Trophoblast cell (in vitro differentiated cells and primary cell): Measurements from ENCODE around the gene SPRTN.

Experiments used
- DNase-seq, 2 donors: peaks; one replicate each; pipeline ENCODE4 v3.0.0-alpha.2; 2016
- H2AFZ ChIP-seq: 2 replicates; pipeline ENCODE4 v1.6.1; 2013; ENCODE audit warnings: low read length, moderate library complexity, mild to moderate bottlenecking; ENCODE audit not compliant: insufficient read depth, poor library complexity
- H2AK5ac ChIP-seq: 2 replicates; pipeline ENCODE4 v1.6.1; 2013; ENCODE audit warnings: mild to moderate bottlenecking, low read length
- H2BK120ac ChIP-seq: 2 replicates; pipeline ENCODE4 v1.6.1; 2013; ENCODE audit warnings: low read length, mild to moderate bottlenecking, moderate library complexity; ENCODE audit not compliant: insufficient read depth, poor library complexity
- H2BK12ac ChIP-seq: 2 replicates; pipeline ENCODE4 v1.6.1; 2013; ENCODE audit warnings: mild to moderate bottlenecking, low read length, moderate library complexity
- H2BK5ac ChIP-seq: 2 replicates; pipeline ENCODE4 v1.6.1; 2013; ENCODE audit warnings: low read length, low read depth, moderate library complexity, mild to moderate bottlenecking; ENCODE audit not compliant: poor library complexity
- H3K14ac ChIP-seq: 2 replicates; pipeline ENCODE4 v1.6.1; 2013; ENCODE audit warnings: mild to moderate bottlenecking, low read length
- H3K18ac ChIP-seq: 2 replicates; pipeline ENCODE4 v1.6.1; 2013; ENCODE audit warnings: mild to moderate bottlenecking, low read length
- H3K23ac ChIP-seq: 2 replicates; pipeline ENCODE4 v1.6.1; 2013; ENCODE audit warnings: low read length
- H3K27ac ChIP-seq: 2 replicates; pipeline ENCODE4 v1.5.1; 2013; ENCODE audit warnings: low read depth, mild to moderate bottlenecking, inconsistent platforms, low read length, moderate library complexity
- H3K27me3 ChIP-seq: 2 replicates; pipeline ENCODE4 v1.6.1; 2013; ENCODE audit warnings: inconsistent platforms, mild to moderate bottlenecking, low read length, moderate library complexity; ENCODE audit not compliant: insufficient read depth
- H3K36me3 ChIP-seq, 2 experiments: 1 replicate in 1 of 2; 2 replicates in 1 of 2; pipeline ENCODE4 v1.6.1; 2013; ENCODE audit warnings: low read length in 2 of 2, mild to moderate bottlenecking in 2 of 2, moderate library complexity in 1 of 2; ENCODE audit not compliant: insufficient read depth in 2 of 2, control insufficient read depth in 1 of 2
- H3K4ac ChIP-seq: 2 replicates; pipeline ENCODE4 v1.6.1; 2013; ENCODE audit warnings: low read depth, mild to moderate bottlenecking, low read length, moderate library complexity
- H3K4me1 ChIP-seq, 2 experiments: 1 replicate in 1 of 2; 2 replicates in 1 of 2; pipeline ENCODE4 v1.6.1; 2013; ENCODE audit warnings: low read length in 2 of 2, mild to moderate bottlenecking in 2 of 2, moderate library complexity in 1 of 2; ENCODE audit not compliant: insufficient read depth in 2 of 2, control insufficient read depth in 1 of 2
- H3K4me2 ChIP-seq: 2 replicates; pipeline ENCODE4 v1.6.1; 2013; ENCODE audit warnings: inconsistent platforms, mild to moderate bottlenecking, low read length, moderate library complexity
- H3K4me3 ChIP-seq: 2 replicates; pipeline ENCODE4 v1.5.1; 2013; ENCODE audit warnings: mild to moderate bottlenecking, low read depth, low read length, inconsistent platforms
- H3K79me1 ChIP-seq: one replicate; pipeline ENCODE4 v1.6.1; 2013; ENCODE audit warnings: low read length
- H3K79me2 ChIP-seq: 2 replicates; pipeline ENCODE4 v1.6.1; 2013; ENCODE audit warnings: low read length, mild to moderate bottlenecking; ENCODE audit not compliant: control insufficient read depth, insufficient read depth, poor library complexity
- H3K9ac ChIP-seq: 2 replicates; pipeline ENCODE4 v1.6.1; 2013; ENCODE audit warnings: mild to moderate bottlenecking, low read length
- H3K9me3 ChIP-seq: 2 replicates; pipeline ENCODE4 v1.6.1; 2013; ENCODE audit warnings: low read depth, mild to moderate bottlenecking, control low read depth, inconsistent platforms, low read length; ENCODE audit not compliant: insufficient read depth
- H4K12ac ChIP-seq: 2 replicates; pipeline ENCODE4 v1.6.1; 2013; ENCODE audit warnings: low read depth, mild to moderate bottlenecking, low read length, moderate library complexity
- H4K8ac ChIP-seq: 2 replicates; pipeline ENCODE4 v1.6.1; 2013; ENCODE audit warnings: low read depth, mild to moderate bottlenecking, low read length, moderate library complexity
- H4K91ac ChIP-seq: one replicate; pipeline ENCODE4 v1.6.1; 2013; ENCODE audit warnings: low read depth, mild to moderate bottlenecking, low read length, moderate library complexity
- WGBS: extraction: QIAGEN DNeasy Blood & Tissue Kit; methylation state at CpG from one replicate; pipeline ENCODE4 v1.1.7; 2013; ENCODE audit warnings: missing lambda C conversion rate; ENCODE audit not compliant: insufficient read length, insufficient coverage; ENCODE audit errors: extremely low coverage; 5-methylcytosine and 5-hydroxymethylcytosine counted together

The SPRTN gene

GRCh38 chr1:231395076-231395997 is 57.2 kb downstream of the SPRTN start:
- H2BK5ac ChIP-seq: peak overlapping the region; percentile 55
- no peak overlapping the region for H3K23ac ChIP-seq
- no peak overlapping the region for H3K14ac ChIP-seq
- H3K4me3 ChIP-seq: no peak overlapping the region
- H2BK120ac ChIP-seq: peak overlapping the region; percentile 36
- no peak overlapping the region for H2AFZ ChIP-seq
- peak; percentile 79 to 94 for DNase-seq
- peaks cover 1% of the 10 kb centered on the region for H3K79me2 ChIP-seq
- H3K27ac ChIP-seq: peak overlapping the region; percentile 98
- no peak overlapping the region for H3K4ac ChIP-seq
- H3K4me1 ChIP-seq: peaks cover 2 to 18% of the 10 kb centered on the region in 2 experiments
- no CpG with 5 or more reads among the region's 10 CpGs for WGBS
- no peak overlapping the region for H4K12ac ChIP-seq
- no peaks in the 10 kb centered on the region for H3K27me3 ChIP-seq
- peaks cover 13% of the 10 kb centered on the region for H3K79me1 ChIP-seq
- H3K9ac ChIP-seq: no peak overlapping the region
- H2AK5ac ChIP-seq: no peak overlapping the region
- peak overlapping the region; percentile 33 for H3K4me2 ChIP-seq
- H2BK12ac ChIP-seq: peak overlapping the region; percentile 16
- no peaks in the 10 kb centered on the region for H3K9me3 ChIP-seq
- H4K8ac ChIP-seq: no peak overlapping the region
- peak overlapping the region; percentile 33 for H4K91ac ChIP-seq
- no peaks in the 10 kb centered on the region for H3K36me3 ChIP-seq
- no peak overlapping the region for H3K18ac ChIP-seq

- DNase-seq: no peak
- no peak overlapping the region for H2AK5ac ChIP-seq
- WGBS: no CpG with 5 or more reads among the region's 4 CpGs
Observed at GRCh38 chr1:231395998-231396390, 57.9 kb downstream of the SPRTN start.

GRCh38 chr1:231396643-231397042 is 58.5 kb downstream of the SPRTN start:
- Histone ChIP-seq H3K4me1 (peaks cover 2 to 18% of the 10 kb centered on the region in 2 experiments), H3K79me2 (peaks cover 1% of the 10 kb centered on the region), H2BK12ac (peak overlapping the region; percentile 89), H3K9me3 (no peaks in the 10 kb centered on the region), H3K23ac (no peak overlapping the region), H2AK5ac (peak overlapping the region; percentile 54), H2BK5ac (peak overlapping the region; percentile 73), H3K4ac (no peak overlapping the region), H3K14ac (peak overlapping the region; percentile 51), H4K8ac (peak overlapping the region; percentile 54), H3K36me3 (no peaks in the 10 kb centered on the region), H3K27me3 (no peaks in the 10 kb centered on the region), H3K79me1 (peaks cover 13% of the 10 kb centered on the region), H4K12ac (no peak overlapping the region), H3K9ac (no peak overlapping the region), H3K27ac (peak overlapping the region; percentile 98), H3K4me2 (peak overlapping the region; percentile 21), H2AFZ (no peak overlapping the region), H4K91ac (peak overlapping the region; percentile 55), H3K4me3 (no peak overlapping the region), H2BK120ac (peak overlapping the region; percentile 76), H3K18ac (peak overlapping the region; percentile 82)
- WGBS: no CpG with 5 or more reads among the region's 2 CpGs
- DNase-seq: peak in 1 of 2 donors; percentile 43

More at GRCh38 chr1:231395998-231396390, 57.9 kb downstream of the SPRTN start:
- no peak overlapping the region for H3K4me3 ChIP-seq
- peak overlapping the region; percentile 73 for H2BK5ac ChIP-seq
- no peak overlapping the region for H3K23ac ChIP-seq
- peak overlapping the region; percentile 55 for H4K91ac ChIP-seq
- peak overlapping the region; percentile 98 for H3K27ac ChIP-seq
- H2AFZ ChIP-seq: no peak overlapping the region
- H3K18ac ChIP-seq: peak overlapping the region; percentile 82
- peak overlapping the region; percentile 89 for H2BK12ac ChIP-seq
- peak overlapping the region; percentile 76 for H2BK120ac ChIP-seq
- no peak overlapping the region for H3K4ac ChIP-seq
- peaks cover 2 to 18% of the 10 kb centered on the region in 2 experiments for H3K4me1 ChIP-seq
- H3K27me3 ChIP-seq: no peaks in the 10 kb centered on the region
- H3K9me3 ChIP-seq: no peaks in the 10 kb centered on the region
- H4K12ac ChIP-seq: no peak overlapping the region
- H3K9ac ChIP-seq: no peak overlapping the region
- H3K79me2 ChIP-seq: peaks cover 1% of the 10 kb centered on the region
- H3K36me3 ChIP-seq: no peaks in the 10 kb centered on the region
- peaks cover 13% of the 10 kb centered on the region for H3K79me1 ChIP-seq
- peak overlapping the region; percentile 51 for H3K14ac ChIP-seq
- H3K4me2 ChIP-seq: peak overlapping the region; percentile 33
- no peak overlapping the region for H4K8ac ChIP-seq

- Histone ChIP-seq H2BK120ac (no peak overlapping the region), H4K8ac (no peak overlapping the region), H3K79me1 (peaks cover 11% of the 10 kb centered on the region), H3K4me2 (no peak overlapping the region), H3K9me3 (no peaks in the 10 kb centered on the region), H4K12ac (no peak overlapping the region), H2BK12ac (no peak overlapping the region), H3K9ac (no peak overlapping the region), H3K4me1 (peaks cover 2 to 16% of the 10 kb centered on the region in 2 experiments), H2BK5ac (no peak overlapping the region), H3K18ac (no peak overlapping the region), H3K36me3 (no peaks in the 10 kb centered on the region), H3K27ac (no peak overlapping the region), H3K23ac (no peak overlapping the region), H2AFZ (no peak overlapping the region), H3K4me3 (no peak overlapping the region), H3K14ac (no peak overlapping the region), H2AK5ac (no peak overlapping the region), H3K27me3 (no peaks in the 10 kb centered on the region), H4K91ac (no peak overlapping the region), H3K4ac (no peak overlapping the region), H3K79me2 (no peaks in the 10 kb centered on the region)
- no CpG with 5 or more reads among the region's 4 CpGs for WGBS
- DNase-seq: peak in 1 of 2 donors; percentile 51
Observed at GRCh38 chr1:231397886-231398671, 60.0 kb downstream of the SPRTN start.
